Central memory CD8-positive, alpha-beta T cell (primary cell): ENCODE data around the gene TNRC6A.

Source experiments
- ATAC-seq: fragments of 150-1000 bp; cut with Tn5 transposase; replicated peaks from 2 replicates; pipeline ENCODE4 v1.10.0; 2022; ENCODE audit warnings: mild to moderate bottlenecking, moderate FRiP score, moderate number of reproducible peaks; ENCODE audit not compliant: poor library complexity, severe bottlenecking; ENCODE audit errors: extremely low read depth
- DNase-seq, 2 donors: peaks; one replicate each; pipeline ENCODE4 v3.0.0; 2021; ENCODE audit warnings: low spot score in 2 of 2
- H3K27ac Mint-ChIP-seq: one replicate; pipeline ENCODE4 v1.8.0; 2022; ENCODE audit warnings: low read depth, mild to moderate bottlenecking, moderate library complexity, mixed read lengths
- H3K27me3 Mint-ChIP-seq: one replicate; pipeline ENCODE4 v1.8.0; 2022; ENCODE audit warnings: mixed read lengths
- H3K36me3 Mint-ChIP-seq: one replicate; pipeline ENCODE4 v1.8.0; 2022; ENCODE audit warnings: mild to moderate bottlenecking, moderate library complexity, mixed read lengths; ENCODE audit not compliant: insufficient read depth
- H3K4me1 Mint-ChIP-seq: one replicate; pipeline ENCODE4 v1.8.0; 2022; ENCODE audit warnings: mixed read lengths
- H3K4me3 Mint-ChIP-seq: one replicate; pipeline ENCODE4 v1.8.0; 2022; ENCODE audit warnings: mild to moderate bottlenecking, moderate library complexity, mixed read lengths
- H3K9me3 Mint-ChIP-seq: one replicate; pipeline ENCODE4 v1.8.0; 2022; ENCODE audit warnings: mixed read lengths

Gene TNRC6A

GRCh38 chr16:24771779-24772157 is 42.3 kb downstream of the TNRC6A start:
- Mint-ChIP-seq H3K27ac (no peak overlapping the region), H3K4me3 (no peak overlapping the region), H3K4me1 (peaks cover 55% of the 10 kb centered on the region), H3K36me3 (peaks cover 12% of the 10 kb centered on the region), H3K27me3 (no peaks in the 10 kb centered on the region), H3K9me3 (no peaks in the 10 kb centered on the region)
- DNase-seq (no peak), ATAC-seq (no peak)

GRCh38 chr16:24773771-24774427 is 44.4 kb downstream of the TNRC6A start:
- Mint-ChIP-seq H3K36me3 (peaks cover 13% of the 10 kb centered on the region), H3K4me1 (peaks cover 60% of the 10 kb centered on the region), H3K27ac (peak overlapping the region; percentile 73), H3K9me3 (no peaks in the 10 kb centered on the region), H3K27me3 (no peaks in the 10 kb centered on the region), H3K4me3 (no peak overlapping the region)
- DNase-seq (no peak), ATAC-seq (no peak)

GRCh38 chr16:24774510-24774909 is 45.1 kb downstream of the TNRC6A start:
- ATAC-seq (no peak), DNase-seq (no peak)
- Mint-ChIP-seq H3K4me1 (peaks cover 62% of the 10 kb centered on the region), H3K4me3 (no peak overlapping the region), H3K27me3 (no peaks in the 10 kb centered on the region), H3K36me3 (peaks cover 17% of the 10 kb centered on the region), H3K27ac (peak overlapping the region; percentile 73), H3K9me3 (no peaks in the 10 kb centered on the region)

- H3K9me3 Mint-ChIP-seq = no peaks in the 10 kb centered on the region
- H3K36me3 Mint-ChIP-seq = peaks cover 17% of the 10 kb centered on the region
- no peak overlapping the region for H3K4me3 Mint-ChIP-seq
- ATAC-seq (no peak), DNase-seq (no peak)
- peaks cover 52% of the 10 kb centered on the region for H3K4me1 Mint-ChIP-seq
- no peak overlapping the region for H3K27ac Mint-ChIP-seq
- no peaks in the 10 kb centered on the region for H3K27me3 Mint-ChIP-seq
These were observed 46.0 kb downstream of the TNRC6A start for GRCh38 chr16:24775455-24775854.

GRCh38 chr16:24776501-24777220 is 47.2 kb downstream of the TNRC6A start:
- Mint-ChIP-seq H3K4me1 (peaks cover 48% of the 10 kb centered on the region), H3K27ac (peak overlapping the region; percentile 51), H3K9me3 (no peaks in the 10 kb centered on the region), H3K36me3 (peaks cover 21% of the 10 kb centered on the region), H3K27me3 (no peaks in the 10 kb centered on the region), H3K4me3 (no peak overlapping the region)
- no peak for DNase-seq
- ATAC-seq = no peak

GRCh38 chr16:24778671-24779070 is 49.2 kb downstream of the TNRC6A start:
- peak overlapping the region; percentile 69 for H3K27ac Mint-ChIP-seq
- no peak overlapping the region for H3K4me3 Mint-ChIP-seq
- H3K4me1 Mint-ChIP-seq = peaks cover 38% of the 10 kb centered on the region
- DNase-seq (no peak), ATAC-seq (no peak)
- H3K27me3 Mint-ChIP-seq = no peaks in the 10 kb centered on the region
- H3K9me3 Mint-ChIP-seq = no peaks in the 10 kb centered on the region
- peaks cover 35% of the 10 kb centered on the region for H3K36me3 Mint-ChIP-seq

- DNase-seq (no peak), ATAC-seq (no peak)
- peak overlapping the region; percentile 37 for H3K27ac Mint-ChIP-seq
- no peaks in the 10 kb centered on the region for H3K27me3 Mint-ChIP-seq
- no peaks in the 10 kb centered on the region for H3K9me3 Mint-ChIP-seq
- H3K4me3 Mint-ChIP-seq = no peak overlapping the region
- peaks cover 24% of the 10 kb centered on the region for H3K4me1 Mint-ChIP-seq
- peaks cover 45% of the 10 kb centered on the region for H3K36me3 Mint-ChIP-seq
These were observed 51.8 kb downstream of the TNRC6A start for GRCh38 chr16:24781256-24781655.

- H3K27me3 Mint-ChIP-seq = no peaks in the 10 kb centered on the region
- H3K4me1 Mint-ChIP-seq = peaks cover 13% of the 10 kb centered on the region
- H3K4me3 Mint-ChIP-seq = no peak overlapping the region
- ATAC-seq (no peak), DNase-seq (no peak)
- H3K36me3 Mint-ChIP-seq = peaks cover 48% of the 10 kb centered on the region
- peak overlapping the region; percentile 45 for H3K27ac Mint-ChIP-seq
- no peaks in the 10 kb centered on the region for H3K9me3 Mint-ChIP-seq
These were observed 54.7 kb downstream of the TNRC6A start for GRCh38 chr16:24784121-24784520.

GRCh38 chr16:24789881-24790280 is 60.4 kb downstream of the TNRC6A start:
- H3K9me3 Mint-ChIP-seq = no peaks in the 10 kb centered on the region
- peaks cover 35% of the 10 kb centered on the region for H3K36me3 Mint-ChIP-seq
- H3K4me3 Mint-ChIP-seq = no peak overlapping the region
- DNase-seq (no peak), ATAC-seq (no peak)
- peaks cover 16% of the 10 kb centered on the region for H3K4me1 Mint-ChIP-seq
- H3K27me3 Mint-ChIP-seq = no peaks in the 10 kb centered on the region
- H3K27ac Mint-ChIP-seq = peak overlapping the region; percentile 59

- ATAC-seq = no peak
- H3K4me1 Mint-ChIP-seq = peaks cover 6% of the 10 kb centered on the region
- H3K9me3 Mint-ChIP-seq = no peaks in the 10 kb centered on the region
- DNase-seq = no peak
- peaks cover 71% of the 10 kb centered on the region for H3K36me3 Mint-ChIP-seq
- H3K27ac Mint-ChIP-seq = no peak overlapping the region
- H3K4me3 Mint-ChIP-seq = no peak overlapping the region
- no peaks in the 10 kb centered on the region for H3K27me3 Mint-ChIP-seq
These were observed 71.1 kb downstream of the TNRC6A start for GRCh38 chr16:24800586-24800985.

- no peaks in the 10 kb centered on the region for H3K27me3 Mint-ChIP-seq
- peaks cover 76% of the 10 kb centered on the region for H3K36me3 Mint-ChIP-seq
- H3K4me3 Mint-ChIP-seq = no peak overlapping the region
- H3K9me3 Mint-ChIP-seq = no peaks in the 10 kb centered on the region
- peak overlapping the region; percentile 7 for H3K27ac Mint-ChIP-seq
- ATAC-seq = no peak
- peaks cover 6% of the 10 kb centered on the region for H3K4me1 Mint-ChIP-seq
- no peak for DNase-seq
These were observed 72.4 kb downstream of the TNRC6A start for GRCh38 chr16:24801761-24802302.

GRCh38 chr16:24805484-24805883 is 76.0 kb downstream of the TNRC6A start:
- no peak overlapping the region for H3K4me3 Mint-ChIP-seq
- H3K27me3 Mint-ChIP-seq = no peaks in the 10 kb centered on the region
- H3K9me3 Mint-ChIP-seq = no peaks in the 10 kb centered on the region
- ATAC-seq (no peak), DNase-seq (no peak)
- H3K27ac Mint-ChIP-seq = no peak overlapping the region
- H3K4me1 Mint-ChIP-seq = peaks cover 6% of the 10 kb centered on the region
- peaks cover 79% of the 10 kb centered on the region for H3K36me3 Mint-ChIP-seq

GRCh38 chr16:24807301-24807700 is 77.8 kb downstream of the TNRC6A start:
- peak overlapping the region; percentile 85 for H3K27ac Mint-ChIP-seq
- DNase-seq (no peak), ATAC-seq (no peak)
- no peaks in the 10 kb centered on the region for H3K27me3 Mint-ChIP-seq
- no peak overlapping the region for H3K4me3 Mint-ChIP-seq
- no peaks in the 10 kb centered on the region for H3K9me3 Mint-ChIP-seq
- H3K36me3 Mint-ChIP-seq = peaks cover 81% of the 10 kb centered on the region
- H3K4me1 Mint-ChIP-seq = no peaks in the 10 kb centered on the region
